Activated CD4-positive, alpha-beta T cell treated with anti-CD3 and anti-CD28 coated beads, Interleukin-2, amount 50 U/mL, for 24 hours (primary cell): ENCODE data around the gene UGT1A3.
"Not testable (repeated sequence)": the region's sequence is repeated elsewhere in the genome, so short reads cannot be mapped to it uniquely, and the experiment has no call there.

Experiments
- DNase-seq, 2 donors: peaks; one replicate each; pipeline ENCODE4 v3.0.0-alpha.2; 2020; ENCODE audit warnings: low read depth in 1 of 2, low spot score in 1 of 2

Gene UGT1A3

DNA sequence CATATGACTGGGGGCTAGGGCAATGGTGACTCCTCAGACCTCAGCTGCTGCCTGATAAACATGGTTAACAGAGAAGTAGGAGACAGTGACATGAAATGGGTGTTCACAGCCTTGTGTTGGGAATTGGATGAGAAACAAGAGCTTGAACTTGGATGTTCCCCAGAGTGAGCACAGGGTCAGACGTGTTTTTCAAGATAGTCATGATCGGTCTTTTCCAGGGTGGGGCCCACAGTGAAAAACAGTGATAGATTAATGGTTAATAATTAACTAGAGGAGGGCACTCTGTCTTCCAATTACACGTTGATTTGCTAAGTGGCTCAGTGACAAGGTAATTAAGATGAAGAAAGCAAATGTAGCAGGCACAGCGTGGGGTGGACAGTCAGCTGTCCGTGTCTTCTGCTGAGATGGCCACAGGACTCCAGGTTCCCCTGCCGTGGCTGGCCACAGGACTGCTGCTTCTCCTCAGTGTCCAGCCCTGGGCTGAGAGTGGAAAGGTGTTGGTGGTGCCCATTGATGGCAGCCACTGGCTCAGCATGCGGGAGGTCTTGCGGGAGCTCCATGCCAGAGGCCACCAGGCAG lies at the start of gene UGT1A3:
UGT1A3 (plus strand) TSS at position 320 of the 579 bp plus-strand sequence; CDS start at position 405, 85 bp downstream.
- no peak for DNase-seq

DNA sequence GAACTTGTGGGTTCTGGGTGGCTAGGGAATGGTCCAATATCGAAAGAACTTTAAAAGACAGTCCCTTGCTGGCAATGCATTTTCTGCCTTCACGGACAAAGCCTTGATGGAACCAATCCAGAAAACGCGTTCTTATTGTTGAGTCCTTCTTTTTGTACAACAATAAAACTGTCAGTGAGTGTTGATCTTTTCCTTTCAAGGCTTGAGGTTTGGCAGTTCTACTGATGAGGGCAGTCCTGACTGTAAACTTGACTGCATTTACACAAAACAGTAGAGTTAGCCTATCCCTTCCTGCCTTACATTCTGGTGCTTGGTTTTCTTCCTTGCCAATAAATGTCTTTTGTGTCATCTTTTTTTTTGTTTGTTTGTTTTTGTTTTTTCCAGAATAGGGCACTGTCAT lies 49.6 kb upstream of the UGT1A3 start:
- DNase-seq: no peak

DNA sequence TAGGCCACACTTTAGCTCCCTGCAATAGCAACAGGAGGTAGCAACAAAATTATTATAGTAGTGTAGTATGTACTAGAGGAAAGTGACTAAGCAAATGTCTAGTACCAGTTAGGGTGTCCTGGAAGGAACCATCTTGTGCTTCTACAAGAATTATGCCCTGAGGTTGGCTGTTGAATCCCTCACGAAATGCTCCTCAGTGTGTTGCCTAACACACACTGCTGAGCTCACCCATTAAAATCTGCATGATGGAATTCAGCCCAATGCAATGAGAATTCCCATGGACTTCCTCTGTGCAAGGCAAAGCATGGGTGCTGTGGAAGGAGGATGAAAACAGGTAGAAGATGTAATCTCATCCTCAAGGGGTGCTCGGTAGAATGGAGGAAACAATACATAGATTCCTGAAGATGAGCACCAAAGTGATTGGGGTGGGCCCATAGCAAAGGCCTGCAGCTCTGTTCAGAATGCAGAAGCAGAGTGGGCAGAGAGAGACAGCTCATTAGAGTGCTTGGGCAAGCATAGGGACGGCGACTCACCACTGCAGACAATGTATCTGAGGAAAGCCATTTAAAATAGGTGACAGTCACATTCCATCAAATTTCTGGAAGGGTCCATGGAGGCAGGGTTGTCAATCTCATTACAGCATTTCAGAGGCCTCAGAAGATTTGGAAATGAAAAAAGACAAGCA lies 48.3 kb upstream of the UGT1A3 start:
- no peak for DNase-seq

DNA sequence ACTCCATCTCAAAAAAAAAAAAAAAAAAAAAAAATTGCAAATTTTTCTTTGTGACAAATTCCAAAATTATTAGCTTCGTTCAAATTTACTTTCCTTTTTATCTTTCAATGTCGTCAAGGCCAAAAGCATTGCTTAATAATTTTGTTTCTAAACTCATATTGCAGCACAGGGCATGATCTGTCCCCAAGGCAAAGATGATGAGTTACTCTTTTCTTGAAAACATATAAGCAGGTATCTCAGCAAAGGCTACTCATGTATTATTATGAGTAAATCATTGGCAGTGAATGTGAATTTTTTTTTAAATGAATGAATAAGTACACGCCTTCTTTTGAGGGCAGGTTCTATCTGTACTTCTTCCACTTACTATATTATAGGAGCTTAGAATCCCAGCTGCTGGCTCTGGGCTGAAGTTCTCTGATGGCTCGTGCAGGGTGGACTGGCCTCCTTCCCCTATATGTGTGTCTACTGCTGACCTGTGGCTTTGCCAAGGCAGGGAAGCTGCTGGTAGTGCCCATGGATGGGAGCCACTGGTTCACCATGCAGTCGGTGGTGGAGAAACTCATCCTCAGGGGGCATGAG lies 47.2 kb upstream of the UGT1A3 start, which contains the start of gene UGT1A7:
UGT1A7 (plus strand) TSS at position 381 of the 579 bp plus-strand sequence; CDS start at position 418, 37 bp downstream.
- DNase-seq: no peak

DNA sequence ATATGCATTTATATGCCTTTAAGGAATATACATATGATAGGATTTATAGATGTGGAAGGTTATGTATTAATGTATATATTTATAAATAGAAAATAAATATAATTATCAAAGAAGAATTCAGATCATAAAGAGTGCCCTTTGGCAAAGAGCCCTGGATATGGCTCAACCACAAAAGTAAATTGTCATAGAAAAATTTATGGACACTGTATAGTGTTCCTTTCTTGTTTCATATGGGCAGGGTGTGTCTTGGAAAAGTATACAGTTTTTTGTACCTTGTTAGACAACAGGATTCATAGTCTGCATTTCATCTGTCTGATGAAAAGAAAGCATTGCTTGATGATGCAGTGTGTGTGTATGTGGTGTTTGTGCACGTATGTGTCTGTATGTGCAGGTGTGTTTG lies 44.2 kb upstream of the UGT1A3 start:
- no peak for DNase-seq

DNA sequence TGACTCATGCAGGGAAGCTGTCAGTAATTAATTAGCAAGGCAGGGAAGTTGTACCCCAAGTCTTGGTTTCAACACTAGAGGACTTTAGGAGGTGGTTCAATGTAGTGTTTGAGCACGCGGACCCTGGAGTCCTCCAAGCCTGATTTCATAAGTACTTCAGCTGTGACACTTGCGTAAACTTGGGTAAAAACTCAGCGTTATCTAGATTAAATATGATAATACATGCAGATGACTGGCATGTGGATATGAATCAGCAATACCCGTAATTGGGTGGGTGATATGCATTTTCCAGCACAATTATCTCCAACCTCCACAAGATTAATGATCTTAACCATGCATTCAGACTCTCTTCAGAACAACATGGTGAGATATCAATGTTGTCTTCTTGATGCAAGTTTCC lies 41.9 kb upstream of the UGT1A3 start:
- DNase-seq: no peak

DNA sequence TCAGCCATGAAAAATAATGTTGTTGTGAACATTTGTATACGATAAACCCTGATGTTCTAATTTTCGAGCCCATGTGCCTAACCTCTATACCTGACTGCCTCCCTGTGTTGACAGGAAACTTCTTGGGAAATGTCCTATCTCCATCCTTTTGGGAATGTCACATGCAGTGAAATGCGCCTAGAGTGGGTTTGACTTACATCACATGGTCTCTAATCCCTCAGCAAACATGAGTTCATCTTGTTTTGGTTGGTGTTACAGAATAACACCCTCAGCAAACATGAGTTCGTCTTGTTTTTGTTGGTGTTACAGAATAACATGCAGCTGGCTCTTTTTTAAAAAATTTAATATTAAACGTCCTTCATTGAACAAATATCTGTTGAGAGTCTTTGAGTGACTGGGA lies 40.5 kb upstream of the UGT1A3 start:
- DNase-seq: no peak

DNA sequence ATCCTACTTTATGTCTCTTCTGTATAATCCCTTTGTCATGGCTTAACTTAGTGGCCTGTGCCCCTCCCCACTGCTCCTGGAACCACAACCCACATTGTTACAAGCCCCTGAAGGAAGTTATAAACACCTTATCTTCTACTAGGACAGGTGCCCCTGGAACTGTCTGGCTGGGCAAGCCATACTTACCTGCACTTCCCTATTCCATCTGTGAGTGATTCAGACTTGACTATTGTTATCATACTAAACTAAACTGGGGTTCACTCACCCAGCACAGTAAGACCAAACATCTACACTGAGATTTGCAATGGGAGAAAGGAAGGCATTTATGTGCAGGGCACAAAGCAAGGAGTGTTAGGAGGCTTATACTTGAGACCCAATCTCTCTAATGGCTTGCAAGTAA lies 39.8 kb upstream of the UGT1A3 start:
- DNase-seq: no peak

DNA sequence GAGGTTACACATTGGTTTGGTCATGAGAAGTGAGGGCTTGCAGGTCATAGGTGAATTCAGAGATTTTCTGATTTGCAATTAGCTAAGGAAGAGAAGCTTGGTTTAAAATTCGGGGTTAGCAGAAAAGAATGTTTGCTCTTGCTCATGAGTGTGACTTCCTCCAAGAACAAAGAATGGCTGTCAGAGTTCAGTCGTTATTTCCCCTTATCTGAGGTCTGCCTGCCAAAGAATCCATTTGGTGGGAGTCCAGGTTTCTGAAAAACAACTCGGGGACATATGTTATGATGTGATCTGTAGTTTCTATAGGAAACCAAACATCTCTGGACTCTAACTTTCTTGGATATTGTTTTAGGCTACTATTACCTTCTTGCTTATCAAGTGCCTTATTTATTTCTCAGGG lies 39.3 kb upstream of the UGT1A3 start:
- no peak for DNase-seq

DNA sequence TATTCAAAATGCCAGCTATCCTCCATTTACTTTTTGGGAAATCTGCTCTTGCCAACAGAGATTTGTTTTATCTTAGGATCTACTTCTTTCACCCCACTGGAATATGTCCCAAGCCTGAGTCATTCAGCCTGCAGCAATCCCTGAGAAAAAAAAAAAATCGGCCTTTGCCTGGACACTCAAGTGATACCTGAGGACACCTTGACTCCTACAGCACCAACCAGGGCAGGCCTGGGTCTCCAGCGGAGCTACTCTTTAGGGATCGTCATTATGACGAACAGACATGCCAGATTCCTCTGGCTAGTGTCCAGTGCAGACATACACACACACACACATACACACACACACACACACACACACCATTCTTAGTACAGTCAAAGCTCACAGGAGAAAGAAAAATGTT lies 38.4 kb upstream of the UGT1A3 start:
- no peak for DNase-seq

DNA sequence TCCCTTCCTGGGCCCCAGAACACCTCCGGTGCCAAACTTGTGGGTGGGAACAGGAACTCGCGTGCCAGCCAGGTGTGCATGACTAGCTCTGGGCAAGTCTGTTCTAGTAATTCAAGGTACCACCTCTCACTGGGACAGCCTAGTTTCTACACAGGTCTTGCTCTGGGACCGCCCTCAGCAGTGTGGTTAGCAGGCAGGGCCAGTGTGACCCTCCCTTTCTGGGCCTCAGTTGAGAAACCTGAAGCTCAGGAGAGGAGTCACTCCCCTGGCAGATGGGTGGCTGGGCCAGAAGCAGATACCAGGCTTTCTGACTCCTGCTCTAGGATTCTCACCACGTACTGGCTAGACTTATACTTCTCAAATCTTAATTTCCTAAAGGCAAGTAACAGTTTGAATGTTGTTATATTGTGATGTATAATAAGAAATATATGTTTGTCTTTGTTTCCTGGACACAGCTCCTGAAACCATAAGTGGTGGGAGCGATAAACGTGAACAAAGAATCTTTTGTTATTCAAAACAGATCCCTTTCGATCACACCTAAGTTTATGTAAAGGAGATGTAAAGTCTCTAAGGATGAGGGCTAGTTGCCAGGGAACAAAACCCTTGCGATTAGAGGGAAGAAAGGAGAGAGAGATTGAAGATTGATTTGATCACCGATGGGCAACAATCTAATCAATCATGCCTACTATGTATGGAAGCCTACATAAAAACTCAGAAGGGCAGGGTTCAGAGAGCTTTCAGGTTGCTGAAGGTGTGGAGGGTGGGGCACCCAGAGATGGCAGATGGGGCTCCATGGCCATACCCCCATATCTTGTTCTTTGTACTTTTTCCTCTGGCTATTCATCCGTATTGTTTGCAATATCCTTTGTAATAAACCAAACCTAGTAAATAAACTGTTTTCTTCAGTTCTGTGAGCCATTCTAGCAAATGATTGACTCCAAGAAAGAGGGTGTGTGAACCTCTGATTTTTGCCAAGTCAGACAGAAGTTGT lies 37.1 kb upstream of the UGT1A3 start:
- DNase-seq: no peak

DNA sequence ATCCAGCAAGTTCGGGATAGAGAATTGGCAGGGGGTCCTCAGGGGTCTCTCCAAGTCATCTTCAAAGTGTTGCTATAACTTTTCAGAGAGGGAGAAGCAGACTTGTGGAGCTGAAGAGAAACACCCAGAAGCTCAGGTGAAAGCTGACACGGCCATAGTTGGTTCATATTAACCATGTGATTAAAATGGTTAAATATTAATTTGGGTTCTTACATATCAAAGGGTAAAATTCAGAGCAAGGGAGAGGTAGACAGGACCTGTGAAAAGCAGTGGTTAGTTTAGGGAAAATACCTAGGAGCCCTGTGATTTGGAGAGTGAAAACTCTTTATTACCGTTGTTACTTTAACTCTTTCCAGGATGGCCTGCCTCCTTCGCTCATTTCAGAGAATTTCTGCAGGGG lies 36.2 kb upstream of the UGT1A3 start, which contains the start of gene UGT1A6:
UGT1A6 (plus strand) TSS at position 243 of the 400 bp plus-strand sequence; CDS start at position 358, 115 bp downstream.
- no peak for DNase-seq

DNA sequence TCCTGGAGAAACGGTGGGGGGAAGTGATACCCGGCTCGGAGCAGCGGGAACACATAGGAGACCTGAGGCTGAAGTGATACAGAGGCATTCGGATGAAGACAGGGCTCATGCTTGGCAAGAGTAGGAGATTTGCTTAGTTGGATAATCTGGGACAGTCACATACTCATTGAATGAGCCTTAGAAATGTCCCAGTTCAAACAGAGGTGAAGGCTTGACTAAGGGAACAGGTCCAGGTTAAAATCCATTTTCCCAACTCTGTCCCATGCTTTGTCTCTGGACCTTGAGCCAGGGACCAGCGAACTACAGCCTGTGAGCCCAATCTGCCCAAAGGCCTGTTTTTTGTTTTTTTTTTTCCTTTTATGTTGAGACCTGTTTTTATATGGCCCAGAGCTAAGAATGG lies 34.9 kb upstream of the UGT1A3 start:
- no peak for DNase-seq

DNA sequence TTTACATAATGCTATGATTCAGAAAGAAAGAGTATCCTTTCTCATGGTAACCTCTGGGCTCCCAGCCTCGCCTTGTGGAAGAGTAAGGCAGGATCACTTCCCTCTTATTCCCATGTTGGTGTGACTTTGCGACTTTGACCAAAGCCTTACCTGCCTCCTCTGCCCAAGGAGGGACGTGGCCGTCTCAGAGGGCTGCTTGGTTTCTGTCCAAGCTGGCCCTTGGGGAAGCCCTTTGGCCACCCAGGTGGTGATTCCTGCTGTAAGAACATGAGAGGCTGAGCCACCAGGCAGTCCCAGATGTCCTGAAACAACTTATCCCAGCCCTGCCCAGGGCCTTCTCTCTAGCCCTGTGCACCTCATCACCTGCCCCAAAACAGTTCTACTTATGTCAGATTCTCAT lies 30.1 kb upstream of the UGT1A3 start:
- DNase-seq: no peak

DNA sequence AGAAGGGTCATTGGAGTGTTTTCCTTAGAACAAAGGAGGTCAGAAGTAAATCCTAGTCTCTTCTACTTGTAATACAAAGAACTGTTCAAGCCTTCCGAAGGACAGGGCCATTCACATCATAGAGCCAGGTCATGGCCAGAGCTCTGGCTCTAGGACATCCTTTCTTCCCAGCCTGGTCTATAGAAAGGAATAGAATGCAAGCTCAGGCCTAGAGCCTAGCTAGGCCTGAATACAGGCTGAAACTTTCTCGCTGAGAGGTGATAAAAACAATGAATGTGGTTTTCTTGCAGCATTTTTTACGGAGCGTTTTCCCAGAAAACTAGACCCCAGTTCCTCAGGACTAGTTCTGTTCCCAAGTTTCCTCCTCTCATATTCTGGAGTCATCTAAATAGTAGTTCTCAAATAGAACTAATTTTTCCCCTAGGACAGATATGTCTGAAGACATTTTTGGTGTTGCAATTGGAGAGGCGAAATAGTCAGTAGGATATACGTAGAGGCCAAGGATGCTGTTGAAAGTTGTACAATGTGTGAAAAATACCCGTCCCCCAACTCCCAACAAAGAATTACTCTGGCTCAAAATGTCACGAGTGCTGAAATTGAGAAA lies 29.3 kb upstream of the UGT1A3 start:
- no peak for DNase-seq

DNA sequence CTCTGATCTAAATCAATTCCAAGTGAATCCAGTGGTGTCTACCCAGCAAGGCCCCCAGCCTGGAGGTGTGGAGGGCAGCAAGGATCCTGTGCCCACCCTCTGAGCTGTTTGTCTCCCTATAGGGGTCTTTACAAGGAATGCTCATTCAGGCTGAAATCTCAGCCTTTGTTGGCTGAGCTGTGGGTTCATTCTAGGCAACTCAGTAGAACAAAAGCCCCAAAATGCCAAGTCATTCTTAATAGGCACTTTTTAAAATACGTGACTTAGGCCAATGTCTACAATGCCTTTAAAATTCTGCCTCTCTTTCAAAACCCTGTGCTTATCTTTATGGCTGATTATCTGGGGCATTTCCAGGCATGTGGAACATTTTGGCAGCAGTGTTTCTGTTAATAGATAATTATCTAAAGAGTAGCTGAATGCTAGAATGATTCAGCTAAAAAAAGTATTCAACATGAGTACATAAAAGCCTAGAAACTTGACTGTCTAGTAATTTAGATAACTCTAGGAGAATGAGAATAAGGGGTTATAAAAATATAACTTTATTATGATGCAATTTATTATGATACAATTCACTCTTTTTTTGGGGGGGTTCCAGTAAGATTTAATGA lies 28.7 kb upstream of the UGT1A3 start:
- no peak for DNase-seq

DNA sequence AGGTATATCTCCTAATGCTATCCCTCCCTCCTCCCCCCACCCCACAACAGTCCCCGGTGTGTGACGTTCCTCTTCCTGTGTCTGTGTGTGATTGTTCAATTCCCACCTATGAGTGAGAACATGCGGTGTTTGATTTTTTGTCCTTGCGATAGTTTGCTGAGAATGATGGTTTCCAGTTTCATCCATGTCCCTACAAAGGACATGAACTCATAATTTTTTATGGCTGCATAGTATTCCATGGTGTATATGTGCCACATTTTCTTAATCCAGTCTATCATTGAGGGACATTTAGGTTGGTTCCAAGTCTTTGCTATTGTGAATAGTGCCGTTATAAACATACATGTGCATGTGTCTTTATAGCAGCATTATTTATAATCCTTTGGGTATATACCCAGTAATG lies 28.0 kb upstream of the UGT1A3 start:
- DNase-seq: not testable (repeated sequence)

DNA sequence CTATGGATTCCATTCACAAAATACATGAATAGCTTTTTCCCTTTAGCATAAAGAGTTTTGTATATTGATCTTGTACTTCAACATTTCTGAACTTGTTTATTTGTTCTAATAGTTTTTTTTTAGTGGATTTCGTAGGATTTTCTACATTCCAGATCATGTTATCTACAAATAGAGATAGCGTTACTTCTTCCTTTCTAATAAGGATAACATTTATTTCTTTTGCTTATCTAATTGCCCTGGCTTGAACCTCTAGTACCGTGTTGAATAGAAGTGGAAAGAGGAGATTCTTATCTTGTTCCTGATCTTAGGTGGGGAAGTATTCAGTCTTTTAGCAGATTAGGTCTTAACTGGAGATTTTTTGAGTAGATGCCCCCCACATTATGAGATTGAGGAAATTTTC lies 26.6 kb upstream of the UGT1A3 start:
- DNase-seq: no peak

DNA sequence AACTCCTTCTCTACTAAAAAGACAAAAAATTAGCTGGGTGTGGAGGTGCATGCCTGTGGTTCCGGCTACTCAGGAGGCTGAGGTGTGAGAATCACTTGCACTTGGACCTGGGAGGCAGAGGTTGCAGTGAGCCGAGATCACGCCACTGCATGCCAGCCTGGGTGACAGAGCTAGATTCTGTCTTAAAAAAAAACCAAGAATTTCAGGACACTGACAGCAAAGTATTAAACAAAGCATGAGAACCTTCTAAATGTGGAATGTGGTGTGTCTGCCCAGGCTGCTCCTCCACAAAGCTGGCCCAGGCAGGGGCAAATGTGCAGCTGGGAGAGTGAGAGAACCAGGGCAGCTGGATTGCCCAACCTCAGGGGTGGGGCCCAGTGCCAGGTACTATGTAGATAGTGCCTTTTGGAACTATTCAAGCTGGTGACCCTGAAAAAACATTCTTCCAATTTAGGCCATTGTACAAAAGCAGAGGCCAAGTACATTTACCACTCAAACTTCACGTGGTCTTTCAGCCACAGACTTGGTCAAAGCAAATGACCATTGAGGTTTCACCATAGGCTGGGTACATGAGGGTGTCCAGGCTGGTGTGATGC lies 22.8 kb upstream of the UGT1A3 start:
- no peak for DNase-seq

DNA sequence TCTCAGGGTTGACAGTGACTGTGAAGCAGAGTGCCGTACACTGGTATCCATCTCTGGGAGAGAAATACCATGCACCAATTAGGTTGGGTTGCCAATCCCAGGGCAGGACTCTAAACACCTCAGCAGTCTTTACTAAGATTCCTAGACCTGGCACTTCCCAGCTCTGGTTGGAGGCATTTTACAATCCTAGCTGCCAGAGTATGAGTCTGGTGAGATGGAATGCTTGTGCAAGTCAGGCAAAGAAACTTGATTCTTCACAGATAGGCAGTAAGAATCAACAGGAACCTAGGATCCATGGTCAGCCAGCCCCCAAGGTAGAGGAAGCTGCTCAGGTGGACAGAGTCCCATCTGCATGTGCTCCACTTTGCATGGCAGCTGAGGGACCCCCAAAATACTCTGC lies 22.1 kb upstream of the UGT1A3 start:
- no peak for DNase-seq
